Epithelial cell of prostate (primary cell): ENCODE data around the gene MYBPC2.
"Not testable (repeated sequence)": the region's sequence is repeated elsewhere in the genome, so short reads cannot be mapped to it uniquely, and the experiment has no call there.

ENCODE experiments used
- DNase-seq: peaks from one replicate; pipeline ENCODE4 v3.0.0-alpha.2; 2011; ENCODE audit warnings: low read depth, low spot score
- H3K27ac ChIP-seq: fragments of 450-650 bp; 2 replicates; pipeline ENCODE4 v1.5.1; 2017; ENCODE audit warnings: mild to moderate bottlenecking

Gene MYBPC2

GRCh38 chr19:50432221-50433028 lies at the start of gene MYBPC2:
Gene MYBPC2 (plus strand): TSS chr19:50432892. CDS start chr19:50432954, 62 bp downstream.
- DNase-seq: no peak
- no peak within 1 kb of the TSS for H3K27ac ChIP-seq

DNA sequence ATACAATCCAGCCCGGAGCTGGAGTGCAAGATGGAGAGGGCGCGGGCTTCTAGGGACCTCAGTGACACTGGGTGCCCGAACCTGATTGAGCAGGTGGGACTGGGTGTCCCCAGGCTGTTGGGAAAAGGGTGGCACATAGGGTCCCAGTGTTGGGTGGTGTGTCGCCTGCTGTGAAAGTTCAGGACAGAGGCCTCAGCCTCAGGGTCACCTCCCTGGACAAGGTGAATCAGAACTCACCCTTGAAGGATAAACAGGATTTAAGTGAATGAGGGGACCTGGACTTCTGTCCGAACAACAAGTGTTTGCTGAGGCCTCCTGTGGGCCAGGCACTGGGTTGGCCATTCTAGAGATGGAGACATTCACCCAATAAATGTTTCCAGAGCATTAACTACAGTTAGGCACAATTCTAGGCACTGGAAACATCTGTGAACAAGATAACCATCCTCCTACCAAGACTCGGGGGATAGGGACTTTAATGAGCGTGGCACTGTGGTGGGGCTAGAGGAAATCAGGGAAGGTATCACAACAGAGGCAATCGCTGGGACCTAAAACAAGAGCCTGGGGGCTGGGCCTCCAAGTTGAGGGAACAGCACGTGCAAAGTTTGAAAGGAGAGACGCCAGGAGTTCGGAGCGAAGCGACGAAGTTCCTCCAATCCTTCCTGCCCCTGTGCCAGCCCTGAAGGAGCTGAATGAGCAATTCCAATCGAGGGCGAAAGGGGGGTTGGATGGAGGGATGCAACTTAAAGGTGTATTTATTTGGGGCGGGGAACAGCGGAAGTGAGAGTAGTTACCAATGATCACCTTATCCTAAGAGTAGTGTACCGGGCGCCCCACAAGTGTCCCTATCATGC lies 49.5 kb upstream of the MYBPC2 start:
- peak overlapping the region; percentile 58 for H3K27ac ChIP-seq
- DNase-seq: no peak

DNA sequence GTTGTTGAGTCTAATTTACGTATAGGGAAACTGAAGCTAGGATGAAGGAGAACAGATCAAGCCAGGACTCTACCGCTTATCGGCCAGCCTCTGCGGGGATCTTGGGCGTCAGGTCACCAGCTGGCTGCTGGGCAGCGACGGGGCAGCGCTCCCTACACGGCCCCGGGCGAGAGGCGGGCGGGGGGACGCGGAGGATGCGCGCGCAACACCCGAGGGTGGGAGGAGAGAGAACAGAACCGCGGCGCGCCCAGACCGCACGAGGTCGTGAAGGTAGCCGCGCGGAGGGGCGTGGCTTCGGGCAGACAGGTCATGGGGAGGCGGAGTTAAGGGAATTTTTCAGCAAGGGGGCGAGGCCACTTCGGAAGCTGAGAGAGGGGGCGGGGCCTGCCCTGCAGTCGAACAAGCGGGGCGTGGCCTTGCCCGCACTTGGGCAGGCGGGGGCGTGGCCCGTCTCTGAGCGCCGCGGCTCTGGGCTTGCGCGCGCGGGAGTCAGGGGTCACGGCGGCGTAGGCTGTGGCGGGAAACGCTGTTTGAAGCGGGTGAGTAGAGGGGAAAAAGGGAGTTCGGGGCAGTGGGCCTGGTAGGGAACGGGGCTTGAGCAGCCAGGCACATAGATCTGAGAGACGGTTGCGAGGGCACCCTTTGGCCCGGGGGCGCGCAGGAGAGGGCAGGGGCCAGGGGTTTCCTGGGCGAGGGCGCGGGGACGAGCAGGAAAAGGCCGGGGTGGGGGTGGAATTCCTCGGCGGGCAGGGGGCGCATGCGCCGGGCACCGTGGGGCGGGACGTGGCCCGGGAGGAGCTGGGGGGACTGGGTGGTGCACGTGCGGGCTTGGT lies 48.6 kb upstream of the MYBPC2 start, which contains the start of gene POLD1:
Gene POLD1 (plus strand): TSS at position 496 of the 833 bp plus-strand sequence. CDS start 14,505 bp downstream, outside the sequence.
- peak within 1 kb of the TSS; percentile 58 for H3K27ac ChIP-seq
- DNase-seq: peak; percentile 89

- DNase-seq: no peak
- peak overlapping the region; percentile 58 for H3K27ac ChIP-seq
Observed at GRCh38 chr19:50384685-50385535, 47.8 kb upstream of the MYBPC2 start.

GRCh38 chr19:50387176-50387867 lies 45.4 kb upstream of the MYBPC2 start:
- DNase-seq: no peak

GRCh38 chr19:50387868-50388245 lies 44.8 kb upstream of the MYBPC2 start:
- no peak overlapping the region for H3K27ac ChIP-seq
- no peak for DNase-seq

More at GRCh38 chr19:50387176-50387867, 45.4 kb upstream of the MYBPC2 start:
- H3K27ac ChIP-seq: no peak overlapping the region

GRCh38 chr19:50390295-50390694 lies 42.4 kb upstream of the MYBPC2 start:
- not testable (repeated sequence) for DNase-seq, H3K27ac ChIP-seq

DNA sequence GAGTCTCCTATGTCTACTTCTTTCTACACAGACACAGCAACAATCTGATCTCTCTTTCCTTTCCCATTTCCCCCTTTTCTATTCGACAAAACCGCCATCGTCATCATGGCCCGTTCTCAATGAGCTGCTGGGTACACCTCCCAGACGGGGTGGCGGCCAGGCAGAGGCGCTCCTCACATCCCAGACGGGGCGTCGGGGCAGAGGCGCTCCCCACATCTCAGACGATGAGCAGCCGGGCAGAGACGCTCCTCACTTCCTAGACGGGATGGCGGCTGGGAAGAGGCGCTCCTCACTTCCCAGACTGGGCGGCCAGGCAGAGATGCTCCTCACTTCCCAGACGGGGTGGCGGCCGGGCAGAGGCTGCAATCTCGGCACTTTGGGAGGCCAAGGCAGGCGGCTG lies 41.7 kb upstream of the MYBPC2 start:
- H3K27ac ChIP-seq, DNase-seq: not testable (repeated sequence)

DNA sequence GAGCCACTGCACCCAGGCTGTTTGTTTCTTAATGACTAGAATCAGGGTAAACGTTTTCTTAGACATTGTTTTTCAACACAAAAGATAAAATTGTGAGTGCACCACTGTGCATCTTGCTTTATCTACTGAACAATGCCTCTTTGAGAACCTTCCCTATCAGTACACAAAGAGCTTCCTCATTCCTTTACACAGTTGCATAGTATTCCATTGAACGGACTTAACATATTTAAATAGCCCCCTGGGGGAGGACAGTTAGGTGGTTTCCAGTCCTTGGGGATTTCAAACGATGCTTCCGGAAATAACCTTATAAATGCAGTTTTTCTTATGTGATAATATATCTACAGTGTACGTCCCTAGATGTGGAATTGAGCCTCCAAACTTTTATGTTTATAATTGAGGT lies 39.9 kb upstream of the MYBPC2 start:
- no peak for DNase-seq
- no peak overlapping the region for H3K27ac ChIP-seq

- no peak for DNase-seq
Observed at GRCh38 chr19:50393589-50393988, 39.1 kb upstream of the MYBPC2 start.

DNA sequence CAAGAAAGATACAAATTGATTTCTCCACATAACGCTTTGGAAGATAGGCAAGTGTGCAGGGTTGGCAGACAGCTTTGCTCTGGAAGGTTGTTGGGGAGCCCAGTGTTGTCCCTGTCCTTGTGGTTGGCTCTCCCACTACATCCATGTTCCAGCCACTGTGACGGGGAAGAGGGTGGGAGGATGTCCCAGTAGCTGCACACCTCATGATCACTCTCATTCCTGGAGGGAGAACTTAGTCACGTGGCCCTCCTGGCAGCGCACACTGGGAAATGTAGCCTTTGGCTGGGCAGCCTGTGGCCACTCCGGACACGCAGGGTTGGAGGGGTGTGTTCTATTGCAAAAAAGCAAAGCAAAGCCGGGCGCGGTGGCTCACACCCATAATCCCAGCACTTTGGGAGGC lies 38.7 kb upstream of the MYBPC2 start:
- no peak overlapping the region for H3K27ac ChIP-seq
- no peak for DNase-seq

More at GRCh38 chr19:50393589-50393988, 39.1 kb upstream of the MYBPC2 start:
- H3K27ac ChIP-seq: no peak overlapping the region

GRCh38 chr19:50398675-50399367 lies 33.9 kb upstream of the MYBPC2 start:
- no peak overlapping the region for H3K27ac ChIP-seq
- DNase-seq: no peak

DNA sequence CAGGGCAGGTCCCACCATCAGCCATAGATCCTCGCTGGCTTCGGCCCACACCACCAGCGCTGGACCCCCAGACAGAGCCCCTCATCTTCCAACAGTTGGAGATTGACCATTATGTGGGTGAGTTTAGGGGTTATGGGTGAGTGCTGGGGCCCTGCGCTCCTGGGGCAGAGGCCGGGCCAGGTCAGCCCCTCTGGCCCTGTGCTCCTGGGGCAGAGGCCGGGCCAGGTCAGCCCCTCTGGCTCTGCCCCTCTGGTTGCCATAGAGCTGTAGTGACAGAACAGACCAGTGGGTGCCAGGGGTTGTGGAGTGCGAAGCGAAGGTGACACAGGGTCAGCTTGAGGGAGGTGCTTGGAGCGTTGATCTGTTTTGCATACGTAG lies 33.3 kb upstream of the MYBPC2 start:
- DNase-seq: no peak
- H3K27ac ChIP-seq: no peak overlapping the region

DNA sequence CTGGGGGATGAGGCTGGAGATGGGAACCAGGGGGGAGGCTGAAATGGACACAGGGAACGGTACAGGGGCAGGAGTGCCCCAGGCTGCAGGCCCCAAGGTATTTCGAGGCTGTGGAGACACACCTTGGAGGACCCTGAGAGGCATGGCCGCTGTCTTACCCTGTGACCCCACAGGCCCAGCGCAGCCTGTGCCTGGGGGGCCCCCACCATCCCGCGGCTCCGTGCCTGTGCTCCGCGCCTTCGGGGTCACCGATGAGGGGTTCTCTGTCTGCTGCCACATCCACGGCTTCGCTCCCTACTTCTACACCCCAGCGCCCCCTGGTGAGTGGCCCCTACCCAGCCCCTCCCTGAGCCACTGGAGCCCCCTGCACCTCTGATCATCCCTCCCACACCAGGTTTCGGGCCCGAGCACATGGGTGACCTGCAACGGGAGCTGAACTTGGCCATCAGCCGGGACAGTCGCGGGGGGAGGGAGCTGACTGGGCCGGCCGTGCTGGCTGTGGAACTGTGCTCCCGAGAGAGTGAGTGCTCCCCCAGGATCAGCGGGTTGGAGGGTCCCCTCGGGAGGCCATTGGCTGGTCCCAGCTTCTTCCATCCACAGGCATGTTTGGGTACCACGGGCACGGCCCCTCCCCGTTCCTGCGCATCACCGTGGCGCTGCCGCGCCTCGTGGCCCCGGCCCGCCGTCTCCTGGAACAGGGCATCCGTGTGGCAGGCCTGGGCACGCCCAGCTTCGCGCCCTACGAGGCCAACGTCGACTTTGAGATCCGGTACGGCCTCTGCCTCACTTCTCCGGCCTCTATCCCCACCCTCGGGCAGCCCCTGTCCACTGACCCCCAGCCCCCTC lies 30.9 kb upstream of the MYBPC2 start:
- no peak for DNase-seq
- H3K27ac ChIP-seq: no peak overlapping the region

DNA sequence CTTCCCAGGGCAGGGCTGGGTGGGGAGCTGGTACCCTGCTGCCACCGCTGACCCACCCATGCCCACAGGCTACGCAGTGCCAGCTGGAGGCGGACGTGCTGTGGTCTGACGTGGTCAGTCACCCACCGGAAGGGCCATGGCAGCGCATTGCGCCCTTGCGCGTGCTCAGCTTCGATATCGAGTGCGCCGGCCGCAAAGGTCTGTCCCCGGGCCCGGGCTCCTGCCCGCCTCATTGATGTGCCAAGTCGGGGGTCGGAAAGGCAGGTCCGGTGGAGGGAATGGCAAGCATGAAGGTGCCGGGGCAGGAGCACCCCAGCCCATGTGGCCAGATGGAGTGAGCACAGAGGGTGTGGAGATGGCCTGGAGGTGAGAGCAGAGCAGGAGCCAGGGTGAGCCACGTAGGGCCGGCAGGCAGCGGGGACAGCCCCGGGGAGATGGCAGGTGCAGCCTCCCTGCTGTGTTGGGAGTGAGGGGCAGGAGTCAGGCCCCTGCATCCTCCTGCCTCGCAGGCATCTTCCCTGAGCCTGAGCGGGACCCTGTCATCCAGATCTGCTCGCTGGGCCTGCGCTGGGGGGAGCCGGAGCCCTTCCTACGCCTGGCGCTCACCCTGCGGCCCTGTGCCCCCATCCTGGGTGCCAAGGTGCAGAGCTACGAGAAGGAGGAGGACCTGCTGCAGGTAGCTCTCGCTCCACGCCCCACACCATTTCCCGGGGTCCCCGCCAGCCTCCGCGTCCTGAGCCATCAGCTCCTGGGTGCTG lies 30.0 kb upstream of the MYBPC2 start:
- DNase-seq: no peak
- no peak overlapping the region for H3K27ac ChIP-seq

DNA sequence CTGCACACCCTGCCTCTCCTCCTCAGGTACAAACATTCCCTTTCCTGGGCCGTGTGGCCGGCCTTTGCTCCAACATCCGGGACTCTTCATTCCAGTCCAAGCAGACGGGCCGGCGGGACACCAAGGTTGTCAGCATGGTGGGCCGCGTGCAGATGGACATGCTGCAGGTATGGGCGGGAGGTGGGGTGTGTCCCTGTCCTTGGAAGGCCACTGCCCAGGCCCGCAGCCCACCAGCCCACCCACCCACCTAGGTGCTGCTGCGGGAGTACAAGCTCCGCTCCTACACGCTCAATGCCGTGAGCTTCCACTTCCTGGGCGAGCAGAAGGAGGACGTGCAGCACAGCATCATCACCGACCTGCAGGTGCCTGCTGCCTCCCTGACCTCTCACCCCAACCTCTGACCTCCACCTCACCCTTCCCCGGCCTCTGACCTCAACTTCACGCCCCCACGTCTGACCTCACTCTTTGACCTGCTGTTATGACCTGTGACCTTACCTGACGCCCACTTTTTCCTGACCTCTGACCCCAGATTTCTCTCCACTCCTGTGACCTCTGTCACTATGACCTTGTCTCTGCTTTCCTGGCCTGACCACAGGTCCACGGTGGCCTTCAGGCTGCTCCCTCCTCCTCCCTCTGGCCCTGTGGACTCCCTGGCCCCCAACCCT lies 26.4 kb upstream of the MYBPC2 start:
- H3K27ac ChIP-seq: no peak overlapping the region
- no peak for DNase-seq
